HG03558 (cell line): Measurements from ENCODE around the gene DLEU7.

ENCODE experiments used
- ATAC-seq: cut with Tn5 transposase; IDR thresholded peaks from one replicate; pipeline ENCODE4 v1.9.1; 2021; ENCODE audit warnings: moderate number of reproducible peaks; ENCODE audit not compliant: unreplicated experiment; ENCODE audit errors: extremely low read depth

Gene DLEU7

DNA sequence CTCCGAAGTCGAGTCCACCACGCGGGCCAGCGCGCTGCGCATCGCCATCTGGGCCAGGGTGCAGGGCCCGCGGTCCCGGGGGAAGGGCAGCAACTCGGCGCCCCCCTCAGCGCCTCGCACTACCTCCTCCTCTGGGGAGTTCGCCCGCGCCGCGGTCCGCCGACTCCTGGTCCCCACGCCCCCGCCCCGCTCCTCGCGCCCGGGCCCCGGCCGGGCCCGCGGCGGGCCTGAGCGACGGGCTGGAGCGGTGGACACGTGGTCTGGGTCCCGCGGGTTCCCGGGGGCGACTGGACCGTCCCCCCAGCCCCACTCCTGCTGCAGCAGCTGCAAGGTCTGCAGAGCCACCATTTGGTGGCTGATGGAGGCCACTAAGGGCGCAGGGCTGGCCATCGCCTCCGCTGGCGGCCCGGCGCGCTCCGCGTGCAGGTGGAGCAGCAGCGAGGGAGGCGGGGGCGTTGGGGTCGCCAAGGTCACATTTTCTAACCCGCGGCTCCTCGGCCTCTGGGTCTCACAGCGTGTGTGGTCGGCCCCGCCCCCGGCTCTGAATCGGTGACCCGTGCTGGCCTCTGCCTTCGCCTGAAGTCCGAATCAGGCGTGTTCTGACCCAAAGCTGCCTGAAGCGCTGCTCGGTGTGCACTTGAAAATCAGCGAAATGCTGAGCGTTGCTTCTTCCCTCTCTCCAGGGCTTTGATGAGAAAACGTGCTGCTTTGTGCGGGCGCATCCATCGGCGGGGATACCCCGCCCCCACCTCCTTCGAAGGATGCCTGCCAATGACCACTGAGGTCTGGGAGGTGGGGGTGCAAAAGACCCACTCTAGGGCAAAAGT, at the start of gene DLEU7:
TSS of gene DLEU7 (minus strand) at position 436 of the 827 bp plus-strand sequence. CDS start at position 390, 46 bp downstream.
- ATAC-seq: no peak

DNA sequence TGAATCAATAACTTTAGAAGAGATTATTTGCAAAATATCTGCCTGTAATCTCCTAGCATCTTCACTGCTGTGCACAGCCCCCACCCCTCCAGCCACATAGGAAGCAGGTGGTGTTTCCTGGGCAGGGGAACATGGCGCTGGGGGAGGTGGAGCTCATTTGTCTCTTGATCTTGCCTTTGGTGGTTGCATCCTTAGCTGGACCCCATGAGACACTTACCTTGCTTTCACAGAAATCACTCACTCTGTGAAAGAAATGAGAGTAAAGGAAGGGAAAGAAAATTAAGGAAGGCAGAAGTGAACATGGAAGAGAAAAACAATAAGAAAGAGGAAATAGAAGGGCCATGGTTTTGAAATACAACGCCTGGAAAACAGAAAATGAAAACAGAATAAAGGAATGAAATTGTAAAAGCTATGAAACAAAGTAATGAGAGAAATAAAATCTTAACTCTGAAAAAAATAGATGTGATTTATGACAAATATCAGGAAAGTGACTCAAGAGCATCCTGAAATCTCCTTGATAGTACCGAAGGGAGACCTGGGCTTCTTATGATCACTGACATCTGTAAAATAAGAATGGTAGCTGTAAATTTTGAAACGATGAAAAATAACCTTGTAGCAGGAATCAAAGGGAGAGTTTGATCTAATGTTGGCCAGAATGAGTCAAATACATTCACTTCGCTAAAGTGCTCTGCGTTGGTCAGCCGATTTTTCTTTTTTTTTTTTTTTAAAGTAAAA, 48.9 kb upstream of the DLEU7 start:
- no peak for ATAC-seq

DNA sequence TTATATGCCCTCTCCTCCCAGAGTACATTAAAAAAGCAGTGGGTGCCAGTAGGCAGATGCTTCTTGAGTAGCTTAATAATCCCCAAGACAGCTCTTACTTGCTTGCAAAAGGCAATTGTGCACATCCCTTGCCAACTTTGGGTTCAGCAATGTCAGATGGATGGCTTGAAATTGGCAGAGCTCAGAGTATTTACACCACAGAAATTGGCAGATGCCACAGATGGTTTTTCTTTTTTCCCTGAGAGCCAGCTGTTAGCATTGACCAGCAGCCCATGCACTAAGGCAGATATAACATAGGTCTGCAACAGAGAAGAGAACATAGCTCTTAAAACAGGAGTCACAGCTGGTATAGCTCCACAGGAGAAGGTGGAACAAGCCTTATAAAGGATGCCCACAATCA, 47.7 kb upstream of the DLEU7 start:
- ATAC-seq: no peak

DNA sequence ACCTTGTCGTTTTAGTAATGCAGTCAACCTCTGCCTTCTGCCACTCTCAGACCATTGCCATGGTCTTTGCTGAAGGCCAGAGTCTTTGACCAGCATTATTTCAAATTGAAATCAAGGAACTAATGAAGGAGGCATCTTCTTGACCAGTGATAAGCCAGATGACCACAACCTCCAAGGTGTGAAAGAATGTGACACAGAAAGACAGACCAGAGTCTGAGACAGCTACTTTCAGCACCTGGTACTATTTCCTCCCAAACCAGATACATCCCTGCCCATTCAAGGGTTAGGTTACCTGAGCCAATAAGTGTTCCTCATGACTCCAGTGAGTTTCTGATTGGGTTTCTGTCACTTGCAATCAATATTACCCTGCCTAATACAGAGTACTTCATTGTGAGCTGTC, 45.8 kb upstream of the DLEU7 start:
- no peak for ATAC-seq

DNA sequence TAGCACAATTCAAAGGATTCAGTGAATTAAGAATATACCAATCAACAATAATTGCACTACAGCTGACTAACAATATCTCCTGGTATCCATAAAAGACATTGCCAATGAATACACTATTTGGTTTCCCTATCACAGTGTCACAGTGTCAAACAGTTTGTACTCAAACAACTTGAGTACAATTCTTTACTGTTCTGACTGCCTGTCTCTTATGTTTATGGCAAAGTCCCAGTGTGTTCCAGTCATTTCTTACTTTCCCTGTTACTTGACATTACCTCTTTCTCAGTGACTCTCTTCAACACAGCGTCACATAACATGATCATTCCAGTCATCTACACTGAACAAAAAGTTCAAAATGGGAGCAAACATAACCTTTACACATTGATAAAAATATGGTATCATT, 44.9 kb upstream of the DLEU7 start:
- no peak for ATAC-seq

DNA sequence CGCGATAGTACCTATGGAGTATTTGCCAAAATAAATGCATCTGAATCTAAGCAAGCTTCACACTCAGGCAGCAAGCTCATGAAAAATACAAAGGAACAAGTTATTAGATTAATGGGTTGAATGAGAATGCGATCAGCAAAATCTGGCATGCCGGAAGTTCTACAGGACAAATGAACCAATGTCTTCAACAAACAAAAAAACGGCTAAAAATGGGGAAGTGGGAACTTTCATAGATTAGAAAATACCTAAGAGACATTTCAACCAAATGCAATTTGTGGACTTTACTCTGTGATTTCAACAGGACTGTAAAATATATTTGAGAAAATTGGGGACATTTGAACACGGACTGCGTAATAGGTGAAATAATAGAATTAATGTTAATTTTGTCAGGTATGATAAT, 43.7 kb upstream of the DLEU7 start:
- no peak for ATAC-seq

GRCh38 chr13:50884265-50884664, 40.8 kb upstream of the DLEU7 start:
- no peak for ATAC-seq

GRCh38 chr13:50883728-50884127, 40.2 kb upstream of the DLEU7 start:
- no peak for ATAC-seq

GRCh38 chr13:50882816-50883435, 39.4 kb upstream of the DLEU7 start:
- ATAC-seq: no peak

- no peak for ATAC-seq
Measured at GRCh38 chr13:50873991-50874390, 30.5 kb upstream of the DLEU7 start.

- ATAC-seq: no peak
Measured at GRCh38 chr13:50873467-50873866, 30.0 kb upstream of the DLEU7 start.

DNA sequence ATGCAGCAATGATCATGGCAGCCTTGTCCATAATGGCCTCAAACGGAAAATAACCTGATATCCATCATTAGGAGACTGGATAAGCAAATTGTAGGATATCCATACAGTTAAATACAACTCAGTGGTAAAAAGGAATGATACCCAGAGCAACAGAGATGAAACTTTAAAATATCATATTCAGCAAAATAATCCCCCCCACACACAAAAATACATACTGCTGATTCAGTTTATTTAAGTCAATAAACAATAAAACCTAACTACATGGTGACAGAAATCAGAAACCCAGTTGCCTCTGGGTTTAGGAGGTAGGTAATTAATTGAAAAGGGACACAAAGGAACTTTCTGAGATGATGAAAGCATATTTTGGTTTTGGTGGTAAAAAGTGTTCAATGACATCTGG, 27.9 kb upstream of the DLEU7 start:
- ATAC-seq: no peak

DNA sequence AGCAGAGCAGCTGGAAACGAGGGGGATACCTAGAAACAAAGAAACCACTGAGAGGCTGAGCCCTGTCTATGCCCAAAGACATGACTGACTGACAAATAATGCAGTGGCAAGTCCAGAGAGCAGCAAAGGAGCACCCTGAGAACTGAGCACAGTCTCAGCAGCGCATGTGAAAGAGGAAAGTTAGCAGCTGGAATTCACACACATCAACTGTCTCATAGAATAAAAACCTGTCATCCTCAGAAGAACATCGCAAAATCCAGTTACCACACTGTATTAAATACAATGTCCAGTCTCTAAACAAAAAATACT, 24.1 kb upstream of the DLEU7 start:
- ATAC-seq: no peak

DNA sequence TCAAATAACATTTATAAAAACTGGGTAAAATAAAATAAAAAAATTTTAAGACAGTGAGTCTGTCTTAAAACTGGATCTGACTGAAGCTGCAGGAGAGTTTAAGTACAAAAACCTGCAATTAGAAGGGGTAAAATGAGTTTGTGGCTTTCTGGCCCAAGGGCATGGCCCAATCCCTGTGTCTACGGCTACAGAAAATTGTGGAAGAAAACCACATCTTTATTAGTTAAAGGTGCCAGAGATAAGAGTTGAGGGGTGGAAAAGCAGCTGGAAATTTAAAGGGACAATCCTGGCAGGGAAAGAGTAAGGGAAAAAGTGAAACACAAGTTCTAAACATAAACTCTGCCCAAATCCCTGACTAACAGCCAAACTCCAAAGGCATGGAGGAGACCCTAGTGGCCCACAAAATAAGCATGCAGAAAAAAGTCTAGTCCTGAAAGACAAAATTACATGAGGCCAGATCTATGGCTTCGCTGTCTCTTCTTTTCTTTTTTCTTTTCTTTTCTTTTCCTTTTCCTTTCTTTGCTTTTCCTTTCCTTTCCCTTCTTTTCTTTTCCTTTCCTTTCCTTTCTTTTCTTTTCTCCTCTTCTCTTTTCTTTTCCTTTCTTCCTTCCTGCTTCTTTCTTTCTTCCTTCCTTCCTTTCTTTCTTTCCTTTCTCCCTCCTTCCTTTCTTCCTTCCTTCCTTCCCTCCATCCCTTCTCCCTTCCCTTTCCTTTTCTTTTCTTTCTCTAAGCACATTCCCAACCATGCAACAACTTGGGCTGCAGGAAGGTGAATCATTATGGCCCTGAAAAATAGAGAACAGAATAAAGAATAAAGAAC, 23.5 kb upstream of the DLEU7 start:
- no peak for ATAC-seq

DNA sequence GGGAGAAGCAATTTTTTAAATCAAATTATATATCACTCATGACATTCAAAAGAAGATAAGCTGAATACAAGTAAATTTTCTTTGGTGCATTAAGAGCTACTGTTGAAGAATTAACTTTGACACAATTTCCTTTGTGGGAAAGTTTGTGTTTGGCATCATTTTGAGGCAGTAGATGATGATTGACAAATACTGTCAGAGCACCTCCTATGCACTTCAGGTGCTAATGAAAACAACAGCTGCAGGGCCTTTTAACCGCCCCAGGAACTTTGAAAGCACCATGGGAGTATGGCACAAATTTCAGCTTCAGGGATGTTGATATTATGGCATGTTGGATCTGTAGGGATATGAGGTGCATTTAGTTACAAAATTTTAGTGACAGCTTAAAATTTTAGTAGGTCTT, 21.0 kb upstream of the DLEU7 start:
- no peak for ATAC-seq

DNA sequence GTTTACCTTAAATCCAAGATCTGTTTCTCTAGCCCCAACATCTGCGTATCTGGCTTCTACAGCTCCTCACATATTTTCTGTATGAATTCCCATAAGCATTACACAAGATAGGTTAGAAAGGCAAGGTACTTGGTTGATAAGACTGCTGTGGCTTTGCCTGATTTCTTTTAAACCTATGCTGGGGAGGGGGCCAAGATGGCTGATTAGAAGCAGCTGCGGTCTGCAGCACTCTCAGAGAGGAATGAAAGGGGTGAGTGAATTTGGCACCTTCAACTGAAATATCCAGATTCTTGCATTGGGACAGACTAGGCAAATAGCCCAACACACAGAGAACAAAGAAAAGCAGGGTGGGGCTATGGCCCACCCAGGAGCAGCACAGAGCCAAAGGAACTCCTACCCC, 12.2 kb upstream of the DLEU7 start:
- ATAC-seq: no peak

DNA sequence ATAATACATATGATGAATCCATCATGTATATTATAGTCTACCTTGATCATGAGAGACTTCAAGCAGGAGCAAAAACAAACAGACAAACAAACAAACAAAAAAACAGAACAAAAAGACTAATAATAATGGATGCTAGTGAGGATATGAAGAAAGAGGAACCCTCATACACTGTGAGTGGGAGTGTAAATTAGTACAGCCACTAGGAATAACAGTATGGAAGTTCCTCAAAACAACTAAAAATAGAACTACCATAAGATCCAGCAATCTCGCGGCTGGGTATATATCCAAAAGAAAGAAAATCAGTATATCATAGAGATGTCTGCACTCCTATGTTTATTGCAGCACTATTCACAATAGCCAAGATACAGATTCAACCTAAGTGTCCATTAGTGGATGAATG, 7.0 kb upstream of the DLEU7 start:
- no peak for ATAC-seq

- no peak for ATAC-seq
Measured at GRCh38 chr13:50847501-50847900, 4.0 kb upstream of the DLEU7 start.

DNA sequence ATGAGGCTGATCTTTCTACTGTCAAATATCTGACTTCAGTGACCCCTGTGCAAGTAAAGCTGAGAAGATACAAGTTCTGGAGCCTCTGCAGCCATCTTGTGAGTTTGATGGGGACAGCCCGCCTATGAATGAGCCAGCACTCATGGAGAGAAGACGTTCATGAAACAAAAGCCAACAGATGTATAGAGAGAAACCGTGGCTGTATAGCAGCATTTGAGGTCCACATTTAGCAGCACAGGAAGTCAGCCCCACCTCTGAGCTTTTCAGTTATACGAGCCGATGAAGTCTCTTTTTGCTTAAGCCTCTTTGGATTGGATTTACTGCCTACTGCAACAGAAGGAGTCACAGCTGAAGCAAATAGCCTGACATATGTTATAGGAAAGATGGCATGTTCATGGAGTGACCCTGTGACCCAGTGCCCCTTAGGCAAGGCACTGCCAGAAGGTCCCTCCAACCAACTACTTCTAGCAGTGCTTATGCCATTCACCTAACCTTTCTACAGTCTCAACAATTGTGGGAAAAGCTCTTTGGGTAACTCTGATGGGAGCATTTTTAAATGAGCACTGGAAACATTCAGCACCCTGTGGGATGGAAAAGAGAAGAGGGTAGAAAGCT, 3.5 kb upstream of the DLEU7 start:
- ATAC-seq: no peak

DNA sequence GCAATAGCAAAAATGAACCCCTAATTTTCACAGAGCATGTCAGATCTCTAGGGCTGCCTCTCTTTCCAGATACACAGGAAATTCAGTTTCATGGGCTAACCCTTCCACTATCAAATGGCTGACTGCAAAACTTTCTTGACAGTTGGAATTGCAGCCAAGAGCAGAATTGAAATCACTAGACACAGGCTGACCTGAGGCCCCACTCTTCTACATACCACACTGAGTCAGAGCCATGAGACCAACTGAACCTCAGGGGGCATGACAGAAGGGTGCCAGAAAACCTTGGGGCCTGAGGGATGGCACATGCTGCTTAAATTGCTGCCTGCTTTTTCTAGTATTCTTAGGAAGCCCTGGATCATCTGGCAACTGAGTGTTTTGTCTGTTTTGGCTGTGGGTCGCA, 1.7 kb upstream of the DLEU7 start:
- no peak for ATAC-seq
